ENCODE measurements around the gene OR5B17. TPM values are rescaled to one million over a fixed set of nuclear protein-coding genes. Genes with fewer than 3 reads are reported as not detected.
"Not testable (repeated sequence)": the region's sequence is repeated elsewhere in the genome, so short reads cannot be mapped to it uniquely, and the experiment has no call there.

Gene OR5B17
- not detected for total RNA-seq

DNA sequence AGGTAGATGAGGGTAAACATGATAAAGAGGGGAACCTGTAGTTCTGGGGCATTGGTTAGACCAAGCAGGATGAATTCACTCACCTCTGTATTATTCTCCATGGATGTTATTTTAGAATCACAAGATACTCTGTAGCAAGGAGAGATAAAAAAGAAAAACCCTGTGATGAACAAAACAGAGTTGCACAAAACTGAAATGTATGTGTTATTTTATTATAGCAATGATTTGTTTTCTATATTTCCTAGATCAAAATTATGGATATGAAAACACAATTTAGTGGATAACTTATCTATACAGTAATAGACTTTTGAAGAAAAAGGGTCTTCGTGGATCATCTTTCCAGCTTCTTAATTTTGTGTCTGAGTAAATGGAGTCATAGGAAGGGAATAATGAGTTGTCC is at the start of gene OR5B17:
TSS of gene OR5B17 (minus strand) at position 101 of the 400 bp plus-strand sequence. CDS start at position 101, 0 bp downstream.
- in situ Hi-C loops (cut with MboI; ENCODE audit: low sequenced_read_pairs in 4 of 4): no loop called here
- intact Hi-C loops (cut with DNase I; ENCODE audit: low total_unique reads): no loop called here

GRCh38 chr11:58406774-58407173 is 47.9 kb upstream of the OR5B17 start, which contains the start of gene OR5B3:
OR5B3 (minus strand) TSS chr11:58406874; CDS start chr11:58403409, 3,465 bp downstream.
- no peak within 1 kb of the TSS for H3K4me3 ChIP-seq
- no peaks in the 10 kb centered on the region for H3K27me3 ChIP-seq
- intact Hi-C loops (cut with DNase I; ENCODE audit: low total_unique reads) (no loop called here), in situ Hi-C loops (cut with MboI; ENCODE audit: low sequenced_read_pairs in 4 of 4) (no loop called here)
- H3K27ac ChIP-seq: no peak within 1 kb of the TSS
- peaks cover 0 to 7% (median 3%) of the 10 kb centered on the region in 3 donors for H3K9me3 ChIP-seq
- TF ChIP-seq, protein P1, sequence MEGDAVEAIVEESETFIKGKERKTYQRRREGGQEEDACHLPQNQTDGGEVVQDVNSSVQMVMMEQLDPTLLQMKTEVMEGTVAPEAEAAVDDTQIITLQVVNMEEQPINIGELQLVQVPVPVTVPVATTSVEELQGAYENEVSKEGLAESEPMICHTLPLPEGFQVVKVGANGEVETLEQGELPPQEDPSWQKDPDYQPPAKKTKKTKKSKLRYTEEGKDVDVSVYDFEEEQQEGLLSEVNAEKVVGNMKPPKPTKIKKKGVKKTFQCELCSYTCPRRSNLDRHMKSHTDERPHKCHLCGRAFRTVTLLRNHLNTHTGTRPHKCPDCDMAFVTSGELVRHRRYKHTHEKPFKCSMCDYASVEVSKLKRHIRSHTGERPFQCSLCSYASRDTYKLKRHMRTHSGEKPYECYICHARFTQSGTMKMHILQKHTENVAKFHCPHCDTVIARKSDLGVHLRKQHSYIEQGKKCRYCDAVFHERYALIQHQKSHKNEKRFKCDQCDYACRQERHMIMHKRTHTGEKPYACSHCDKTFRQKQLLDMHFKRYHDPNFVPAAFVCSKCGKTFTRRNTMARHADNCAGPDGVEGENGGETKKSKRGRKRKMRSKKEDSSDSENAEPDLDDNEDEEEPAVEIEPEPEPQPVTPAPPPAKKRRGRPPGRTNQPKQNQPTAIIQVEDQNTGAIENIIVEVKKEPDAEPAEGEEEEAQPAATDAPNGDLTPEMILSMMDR (IDR thresholded peaks at IDR 0.05 in 4 of 5, conservative IDR thresholded peaks at IDR 0.05 in 1 of 5): no peak
- TF ChIP-seq POLR2A (IDR thresholded peaks at IDR 0.05): no peak
- H3K4me1 ChIP-seq: no peaks in the 10 kb centered on the region
- H3K36me3 ChIP-seq: no peaks in the 10 kb centered on the region
- ATAC-seq (no peak), DNase-seq (no peak)

More for the DNA sequence above, at the start of gene OR5B17:
- DNase-seq (no peak), ATAC-seq (no peak)
- Histone ChIP-seq H3K9me3 (no peaks in the 10 kb centered on the region), H3K27me3 (no peaks in the 10 kb centered on the region), H3K27ac (no peak within 1 kb of the TSS), H3K4me1 (no peaks in the 10 kb centered on the region), H3K4me3 (no peak within 1 kb of the TSS), H3K36me3 (no peaks in the 10 kb centered on the region)
- no peak for TF ChIP-seq POLR2A (IDR thresholded peaks at IDR 0.05)
- TF ChIP-seq, protein P1 (IDR thresholded peaks at IDR 0.05 in 4 of 5, conservative IDR thresholded peaks at IDR 0.05 in 1 of 5): no peak

DNA sequence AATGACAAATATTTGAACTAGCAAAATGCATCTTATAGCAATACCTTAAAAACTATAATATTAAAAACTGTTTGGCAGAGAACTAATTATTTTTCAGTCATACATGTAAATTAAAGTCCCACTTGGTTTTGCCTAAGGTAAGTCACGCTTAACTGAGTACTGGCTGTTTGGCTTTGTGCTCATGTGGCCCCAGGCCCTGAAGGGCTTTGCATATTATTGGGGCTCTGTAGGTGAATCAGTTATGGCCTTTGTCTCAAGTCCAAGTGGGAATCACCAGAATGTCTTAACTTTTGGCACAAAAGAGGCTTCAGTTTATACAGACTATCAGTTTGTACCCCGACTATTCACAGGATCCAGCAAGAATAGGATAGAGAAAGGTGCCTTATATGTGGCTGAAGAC is 40.8 kb upstream of the OR5B17 start:
- H3K4me1 ChIP-seq; H3K27ac ChIP-seq; H3K9me3 ChIP-seq; H3K27me3 ChIP-seq; H3K4me3 ChIP-seq; ATAC-seq; DNase-seq; in situ Hi-C loops (cut with MboI; ENCODE audit: low sequenced_read_pairs in 4 of 4); H3K36me3 ChIP-seq; intact Hi-C loops (cut with DNase I; ENCODE audit: low total_unique reads): not testable (repeated sequence)

DNA sequence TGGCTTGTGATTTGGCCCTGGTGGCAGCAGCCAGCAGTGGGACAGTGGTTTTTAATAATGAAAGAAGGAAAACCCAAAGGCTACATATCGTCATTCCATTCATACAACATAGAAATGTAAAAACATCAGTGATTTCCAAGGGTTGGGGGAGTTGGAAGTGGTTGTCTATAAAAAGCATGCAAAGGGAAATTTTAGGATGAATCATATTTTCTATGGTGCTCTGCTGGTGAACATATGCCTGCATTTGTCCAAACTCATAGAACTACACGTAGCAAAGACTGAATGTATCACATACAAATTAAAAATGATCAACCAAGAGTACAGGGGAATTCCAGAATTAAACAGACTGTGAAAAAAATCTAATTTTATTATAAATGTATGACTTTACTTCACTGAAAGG is 36.7 kb upstream of the OR5B17 start:
- TF ChIP-seq, protein P1 (IDR thresholded peaks at IDR 0.05 in 4 of 5, conservative IDR thresholded peaks at IDR 0.05 in 1 of 5): no peak
- no peak for TF ChIP-seq POLR2A (IDR thresholded peaks at IDR 0.05)
- no peaks in the 10 kb centered on the region for H3K36me3 ChIP-seq
- H3K4me1 ChIP-seq: no peaks in the 10 kb centered on the region
- no peak for DNase-seq
- H3K27ac ChIP-seq: no peak overlapping the region
- peaks cover 0 to 2% (median 0%) of the 10 kb centered on the region in 3 donors for H3K9me3 ChIP-seq
- intact Hi-C loops (cut with DNase I; ENCODE audit: low total_unique reads): no loop called here
- H3K4me3 ChIP-seq: no peak overlapping the region
- no peak for ATAC-seq
- in situ Hi-C loops (cut with MboI; ENCODE audit: low sequenced_read_pairs in 4 of 4): no loop called here
- H3K27me3 ChIP-seq: no peaks in the 10 kb centered on the region

DNA sequence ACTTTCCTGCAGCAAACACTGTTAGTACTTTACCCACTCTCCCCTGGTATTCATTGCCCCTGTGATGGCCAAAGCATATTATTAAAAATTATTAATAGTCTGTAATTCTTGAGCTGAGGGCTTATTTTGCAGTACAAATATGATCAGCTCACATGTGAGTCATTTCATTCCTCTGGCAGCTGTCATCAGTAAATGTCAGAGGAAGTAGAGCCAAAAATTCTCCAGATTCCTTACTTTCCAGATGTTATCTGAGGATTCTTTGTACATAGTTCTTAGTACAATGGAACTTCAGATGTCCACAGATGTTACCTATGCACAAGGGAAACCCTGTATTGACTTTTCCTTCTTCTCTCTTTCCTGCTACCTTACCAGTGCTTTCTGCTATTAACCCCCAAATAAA is 35.3 kb upstream of the OR5B17 start:
- no peak for ATAC-seq
- no peaks in the 10 kb centered on the region for H3K36me3 ChIP-seq

More for the DNA sequence above, 35.3 kb upstream of the OR5B17 start:
- Histone ChIP-seq H3K27ac (no peak overlapping the region), H3K4me1 (no peaks in the 10 kb centered on the region), H3K27me3 (no peaks in the 10 kb centered on the region), H3K9me3 (peaks cover 0 to 2% (median 0%) of the 10 kb centered on the region in 3 donors), H3K4me3 (no peak overlapping the region)
- no peak for TF ChIP-seq POLR2A (IDR thresholded peaks at IDR 0.05)
- TF ChIP-seq, protein P1 (IDR thresholded peaks at IDR 0.05 in 4 of 5, conservative IDR thresholded peaks at IDR 0.05 in 1 of 5): no peak
- intact Hi-C loops (cut with DNase I; ENCODE audit: low total_unique reads): no loop called here
- no peak for DNase-seq
- in situ Hi-C loops (cut with MboI; ENCODE audit: low sequenced_read_pairs in 4 of 4): no loop called here
